RKO (cell line): Measurements from ENCODE around the gene LRP11.
"Not testable (repeated sequence)": the region's sequence is repeated elsewhere in the genome, so short reads cannot be mapped to it uniquely, and the experiment has no call there.

Experiments
- DNase-seq: peaks from one replicate; pipeline ENCODE4 v3.0.0-alpha.2; 2016; ENCODE audit warnings: low spot score

LRP11 gene, protein sequence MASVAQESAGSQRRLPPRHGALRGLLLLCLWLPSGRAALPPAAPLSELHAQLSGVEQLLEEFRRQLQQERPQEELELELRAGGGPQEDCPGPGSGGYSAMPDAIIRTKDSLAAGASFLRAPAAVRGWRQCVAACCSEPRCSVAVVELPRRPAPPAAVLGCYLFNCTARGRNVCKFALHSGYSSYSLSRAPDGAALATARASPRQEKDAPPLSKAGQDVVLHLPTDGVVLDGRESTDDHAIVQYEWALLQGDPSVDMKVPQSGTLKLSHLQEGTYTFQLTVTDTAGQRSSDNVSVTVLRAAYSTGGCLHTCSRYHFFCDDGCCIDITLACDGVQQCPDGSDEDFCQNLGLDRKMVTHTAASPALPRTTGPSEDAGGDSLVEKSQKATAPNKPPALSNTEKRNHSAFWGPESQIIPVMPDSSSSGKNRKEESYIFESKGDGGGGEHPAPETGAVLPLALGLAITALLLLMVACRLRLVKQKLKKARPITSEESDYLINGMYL

GRCh38 chr6:149863698-149864577, at the start of gene LRP11:
LRP11 (minus strand) TSS chr6:149864359; CDS start chr6:149864020, 339 bp downstream.
- peak; percentile 85 for DNase-seq

DNA sequence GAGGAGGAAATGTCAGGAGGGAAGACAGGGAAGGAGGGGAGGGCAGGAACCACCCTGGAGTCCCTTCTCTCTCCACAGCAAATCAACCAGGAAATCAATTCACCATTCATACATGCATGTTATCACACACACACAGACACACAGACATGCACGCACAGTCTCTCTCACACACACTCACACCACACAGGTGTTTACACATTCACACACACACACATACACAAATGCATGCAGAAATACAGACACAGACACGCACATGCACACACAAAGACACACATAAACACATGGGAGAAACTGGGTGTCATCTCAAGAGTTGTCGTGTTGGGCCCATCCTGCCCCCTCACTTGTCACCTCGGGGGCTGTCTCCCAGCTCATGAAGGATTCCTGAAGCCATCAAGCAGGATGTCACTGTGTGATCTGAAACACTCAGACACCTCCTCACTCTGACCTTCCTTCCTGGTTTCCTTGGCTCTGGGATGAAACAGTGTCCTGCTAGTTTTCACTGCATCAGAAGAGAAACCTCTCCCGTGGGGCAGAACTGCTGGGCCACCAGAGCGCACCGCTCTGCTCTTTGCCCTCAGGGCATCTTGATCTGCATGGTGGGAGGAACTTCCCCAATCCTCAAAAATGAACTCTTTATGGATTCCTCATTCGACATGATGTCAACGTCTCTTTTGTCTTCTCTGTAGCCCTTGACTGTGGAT, 49.5 kb upstream of the LRP11 start:
- no peak for DNase-seq

DNA sequence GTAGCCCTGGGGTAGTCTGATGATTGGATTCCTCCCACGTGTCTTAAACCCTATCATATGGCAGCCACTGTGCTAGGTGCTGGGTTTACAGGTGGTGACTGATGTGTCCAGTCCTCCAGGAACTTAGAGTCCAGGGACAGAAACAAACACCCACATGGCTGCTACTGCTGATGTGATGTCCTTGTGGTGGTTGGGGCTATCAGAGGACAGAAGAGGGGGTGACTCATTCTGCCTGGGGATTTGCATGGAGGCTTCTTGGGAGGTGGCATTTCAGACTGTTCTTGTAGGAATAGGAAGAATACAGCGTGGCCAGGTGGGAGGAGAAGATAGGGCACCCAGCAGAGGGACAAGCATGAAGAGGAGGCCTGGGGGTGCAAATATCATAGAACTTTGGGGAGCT, 48.9 kb upstream of the LRP11 start:
- no peak for DNase-seq

GRCh38 chr6:149912680-149913079, 48.5 kb upstream of the LRP11 start:
- not testable (repeated sequence) for DNase-seq

- no peak for DNase-seq
Observed at GRCh38 chr6:149910721-149911151, 46.6 kb upstream of the LRP11 start.

- no peak for DNase-seq
Observed at GRCh38 chr6:149909701-149910470, 45.7 kb upstream of the LRP11 start.

GRCh38 chr6:149908480-149908879, 44.3 kb upstream of the LRP11 start:
- not testable (repeated sequence) for DNase-seq

- no peak for DNase-seq
Observed at GRCh38 chr6:149907317-149907716, 43.2 kb upstream of the LRP11 start.

GRCh38 chr6:149906405-149906804, 42.2 kb upstream of the LRP11 start:
- no peak for DNase-seq

DNA sequence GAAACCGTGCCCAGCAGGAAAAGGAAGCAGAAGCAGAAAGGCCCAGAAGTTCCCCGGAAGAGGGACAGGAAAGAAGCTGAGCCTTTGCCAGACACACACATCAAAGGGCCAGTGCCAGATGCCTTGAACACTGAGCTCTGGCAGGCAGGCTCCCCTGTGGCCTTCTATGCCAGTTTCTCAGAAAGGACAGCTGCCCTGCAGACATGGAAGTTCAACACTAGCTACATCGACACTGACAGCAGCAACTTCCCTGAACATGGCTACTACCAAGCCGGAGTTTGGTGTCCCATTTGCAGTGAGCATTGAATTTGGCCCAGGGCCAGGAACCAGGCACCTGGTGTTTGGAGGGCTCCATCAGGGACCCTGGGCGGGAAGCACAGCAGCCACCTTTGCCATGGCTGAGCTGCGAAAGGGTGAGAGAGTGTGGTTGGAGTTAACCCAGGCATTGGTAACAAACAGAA, 41.8 kb upstream of the LRP11 start:
- DNase-seq, result no peak

- DNase-seq, result no peak
Observed at GRCh38 chr6:149905371-149905910, 41.3 kb upstream of the LRP11 start.

DNA sequence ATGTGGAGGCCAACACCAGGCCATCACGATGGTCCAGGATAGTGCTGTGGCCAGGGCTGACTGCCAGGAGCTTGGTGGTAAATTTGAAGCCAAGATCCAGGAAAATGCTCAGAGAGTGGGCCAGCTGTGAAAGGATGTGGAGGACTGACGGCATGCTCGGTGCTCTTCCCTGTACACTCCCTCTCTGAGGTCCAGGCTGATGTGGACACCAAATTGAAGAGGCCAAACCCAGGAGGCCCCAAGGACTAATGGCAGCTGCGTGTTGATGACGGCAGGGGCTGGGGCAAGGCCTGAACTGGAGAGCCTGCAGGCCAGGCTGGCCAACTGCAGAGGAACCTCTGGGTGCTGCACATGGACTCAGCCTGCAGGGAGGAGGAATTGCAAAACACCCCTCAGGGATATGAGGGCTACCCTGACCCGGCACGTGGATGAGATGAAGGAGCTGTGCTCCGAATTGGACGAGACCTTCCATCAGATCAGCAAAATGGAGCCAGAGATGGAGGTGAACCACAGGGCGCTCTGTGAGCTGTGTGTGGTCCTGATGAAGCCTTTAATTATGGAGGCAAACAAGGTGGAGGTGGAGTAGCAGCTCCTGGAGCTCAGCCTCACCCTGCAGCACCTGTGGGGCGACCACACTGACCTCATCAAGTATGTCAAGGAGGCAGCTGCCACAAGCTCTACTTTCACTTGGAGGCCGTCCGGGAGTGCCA, 40.7 kb upstream of the LRP11 start:
- DNase-seq, result no peak

DNA sequence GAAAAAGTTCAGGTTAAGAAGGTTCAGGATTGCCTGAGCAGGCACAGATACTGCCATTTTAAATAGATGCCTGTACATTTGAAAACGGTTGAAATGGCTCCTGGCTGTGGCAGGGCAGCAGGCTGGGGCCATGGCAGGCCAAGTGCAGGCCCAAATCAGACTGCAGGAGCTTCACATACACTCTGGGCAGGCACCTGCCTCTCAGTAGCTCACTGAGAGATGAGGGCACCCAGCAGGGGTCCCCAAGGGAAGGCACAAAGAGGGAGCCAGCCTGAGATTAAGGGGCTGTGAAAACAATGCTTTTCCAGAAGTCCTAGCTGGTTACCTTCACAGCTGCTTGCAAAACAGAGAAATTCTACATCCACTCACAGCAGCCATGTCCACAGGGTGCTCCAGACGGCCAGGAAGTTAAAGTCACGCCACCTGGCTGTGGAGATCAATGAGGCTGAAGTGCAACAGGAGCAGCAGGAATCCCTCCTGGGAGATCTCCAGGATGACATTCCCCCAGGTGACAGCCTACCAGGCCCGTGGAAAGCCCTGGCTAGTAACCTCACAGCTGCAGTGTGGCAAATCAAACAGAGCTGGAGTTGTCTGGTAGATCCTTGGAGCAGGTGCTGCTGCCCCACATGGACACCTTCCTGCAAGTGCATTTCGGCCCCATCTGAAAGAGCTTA, 39.9 kb upstream of the LRP11 start:
- no peak for DNase-seq

- no peak for DNase-seq
Observed at GRCh38 chr6:149901444-149902140, 37.4 kb upstream of the LRP11 start.

GRCh38 chr6:149900620-149901443, 36.7 kb upstream of the LRP11 start:
- no peak for DNase-seq

- no peak for DNase-seq
Observed at GRCh38 chr6:149899926-149900619, 35.9 kb upstream of the LRP11 start.

DNA sequence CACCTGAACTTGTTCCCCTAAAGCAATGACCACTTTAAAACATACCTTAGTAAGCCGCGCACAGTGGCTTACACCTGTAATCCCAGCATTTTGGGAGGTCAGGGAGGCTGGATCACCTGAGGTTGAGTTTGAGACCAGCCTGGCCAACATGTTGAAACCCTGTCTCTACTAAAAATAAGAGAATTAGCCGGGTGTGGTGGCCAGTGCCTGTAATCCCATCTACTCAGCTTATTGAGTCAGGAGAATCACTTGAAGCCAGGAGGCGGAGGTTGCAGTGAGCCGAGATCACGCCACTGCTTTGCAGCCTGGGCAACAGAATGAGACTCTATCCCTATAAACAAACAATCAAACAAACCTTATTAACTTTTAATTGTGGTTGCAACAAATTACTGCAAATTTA, 35.3 kb upstream of the LRP11 start:
- no peak for DNase-seq

DNA sequence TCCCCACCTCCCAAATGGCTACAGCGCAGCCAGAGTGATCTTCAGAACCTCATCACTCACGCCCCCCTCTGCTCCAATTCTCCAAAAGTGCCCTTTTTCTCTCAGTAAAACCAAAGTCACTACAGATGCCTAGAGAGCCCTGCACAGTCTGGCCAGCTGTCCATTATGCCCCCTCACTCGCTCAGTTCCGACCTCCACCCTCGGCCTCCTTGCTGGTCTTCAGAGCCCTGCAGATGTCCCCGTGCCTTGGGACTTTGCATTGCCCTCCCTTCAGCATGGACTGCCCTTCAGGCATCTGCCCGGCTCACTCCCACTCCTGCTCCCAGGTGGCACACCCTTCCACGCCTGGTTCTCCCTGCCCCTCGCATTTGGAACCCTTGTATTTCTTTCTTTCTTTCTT, 34.8 kb upstream of the LRP11 start:
- DNase-seq, result no peak
